Gastrocnemius medialis (tissue), 4 donors: ENCODE measurements around the gene XYLT1.
"Not testable (repeated sequence)": the region's sequence is repeated elsewhere in the genome, so short reads cannot be mapped to it uniquely, and the experiment has no call there.

Source experiments
- CTCF ChIP-seq, 5 experiments: fragments of 450-650 bp in 3 of 5; fragments of 200-600 bp in 2 of 5; sonication (generic) in 2 of 5; IDR thresholded peaks in 4 of 5; conservative IDR thresholded peaks in 1 of 5; 1 replicate in 4 of 5; 2 replicates in 1 of 5; pipeline ENCODE4 v1.5.1; 2016 to 2019; ENCODE audit warnings: antibody characterized with exemption in 5 of 5, mild to moderate bottlenecking in 3 of 5, moderate library complexity in 3 of 5
- POLR2A ChIP-seq, 2 donors: fragments of 450-650 bp; IDR thresholded peaks; one replicate each; pipeline ENCODE4 v1.6.1; 2017; ENCODE audit warnings: antibody characterized with exemption in 2 of 2, mild to moderate bottlenecking in 2 of 2, moderate library complexity in 2 of 2

DNA sequence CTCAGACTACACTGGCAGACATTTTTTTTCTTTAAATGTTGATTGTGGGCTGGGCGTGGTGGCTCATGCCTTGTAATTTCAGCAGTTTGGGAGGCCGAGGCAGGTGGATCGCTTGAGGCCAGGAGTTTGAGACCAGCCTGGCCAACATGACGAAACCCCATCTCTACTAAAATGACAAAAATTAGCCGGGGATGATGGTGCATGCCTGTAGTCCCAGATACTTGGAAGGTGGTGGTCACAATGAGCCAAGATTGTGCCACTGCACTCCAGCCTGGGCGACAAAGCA lies 6.4 kb upstream of the XYLT1 start:
- TF ChIP-seq CTCF (IDR thresholded peaks at IDR 0.05 in 4 of 5, conservative IDR thresholded peaks at IDR 0.05 in 1 of 5); POLR2A (IDR thresholded peaks at IDR 0.05): not testable (repeated sequence)
